Breast epithelium (tissue), 3 donors: ENCODE results near the gene SRL.

Experiments used
- POLR2A ChIP-seq: fragments of 450-650 bp; IDR thresholded peaks from one replicate; pipeline ENCODE4 v1.6.1; 2016; ENCODE audit warnings: antibody characterized with exemption, mild to moderate bottlenecking, moderate library complexity
- TF ChIP-seq, protein P1 (sequence below), 3 donors: fragments of 450-650 bp; IDR thresholded peaks; one replicate each; pipeline ENCODE4 v1.5.1; 2016 to 2017; ENCODE audit warnings: antibody characterized with exemption in 3 of 3, mild to moderate bottlenecking in 3 of 3, moderate library complexity in 3 of 3

DNA sequence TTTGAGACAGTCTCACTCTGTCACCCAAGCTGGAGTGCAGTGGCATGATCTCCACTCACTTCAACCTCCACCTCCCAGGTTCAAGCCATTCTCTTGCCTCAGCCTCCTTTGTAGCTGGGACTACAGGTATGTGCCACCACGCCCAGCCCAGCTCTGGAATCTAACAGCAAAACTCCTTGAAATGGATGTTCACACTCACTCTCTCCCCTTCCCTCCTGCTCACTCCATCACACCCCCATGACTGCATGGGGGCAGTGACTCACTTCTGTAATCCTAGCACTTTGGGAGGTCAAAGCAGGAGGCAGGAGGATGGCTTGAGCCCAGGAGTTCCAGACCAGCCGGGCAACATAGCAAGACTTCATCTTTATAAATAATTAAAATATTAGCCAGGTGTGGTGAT is 42.1 kb upstream of the SRL start:
- TF ChIP-seq, protein P1, sequence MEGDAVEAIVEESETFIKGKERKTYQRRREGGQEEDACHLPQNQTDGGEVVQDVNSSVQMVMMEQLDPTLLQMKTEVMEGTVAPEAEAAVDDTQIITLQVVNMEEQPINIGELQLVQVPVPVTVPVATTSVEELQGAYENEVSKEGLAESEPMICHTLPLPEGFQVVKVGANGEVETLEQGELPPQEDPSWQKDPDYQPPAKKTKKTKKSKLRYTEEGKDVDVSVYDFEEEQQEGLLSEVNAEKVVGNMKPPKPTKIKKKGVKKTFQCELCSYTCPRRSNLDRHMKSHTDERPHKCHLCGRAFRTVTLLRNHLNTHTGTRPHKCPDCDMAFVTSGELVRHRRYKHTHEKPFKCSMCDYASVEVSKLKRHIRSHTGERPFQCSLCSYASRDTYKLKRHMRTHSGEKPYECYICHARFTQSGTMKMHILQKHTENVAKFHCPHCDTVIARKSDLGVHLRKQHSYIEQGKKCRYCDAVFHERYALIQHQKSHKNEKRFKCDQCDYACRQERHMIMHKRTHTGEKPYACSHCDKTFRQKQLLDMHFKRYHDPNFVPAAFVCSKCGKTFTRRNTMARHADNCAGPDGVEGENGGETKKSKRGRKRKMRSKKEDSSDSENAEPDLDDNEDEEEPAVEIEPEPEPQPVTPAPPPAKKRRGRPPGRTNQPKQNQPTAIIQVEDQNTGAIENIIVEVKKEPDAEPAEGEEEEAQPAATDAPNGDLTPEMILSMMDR (IDR thresholded peaks at IDR 0.05): no peak
- no peak for TF ChIP-seq POLR2A
